ENCODE measurements around the gene KCNJ9.
A peak's percentile ranks its signal among the peaks of the same experiment; 100 is the strongest.

Gene KCNJ9

DNA sequence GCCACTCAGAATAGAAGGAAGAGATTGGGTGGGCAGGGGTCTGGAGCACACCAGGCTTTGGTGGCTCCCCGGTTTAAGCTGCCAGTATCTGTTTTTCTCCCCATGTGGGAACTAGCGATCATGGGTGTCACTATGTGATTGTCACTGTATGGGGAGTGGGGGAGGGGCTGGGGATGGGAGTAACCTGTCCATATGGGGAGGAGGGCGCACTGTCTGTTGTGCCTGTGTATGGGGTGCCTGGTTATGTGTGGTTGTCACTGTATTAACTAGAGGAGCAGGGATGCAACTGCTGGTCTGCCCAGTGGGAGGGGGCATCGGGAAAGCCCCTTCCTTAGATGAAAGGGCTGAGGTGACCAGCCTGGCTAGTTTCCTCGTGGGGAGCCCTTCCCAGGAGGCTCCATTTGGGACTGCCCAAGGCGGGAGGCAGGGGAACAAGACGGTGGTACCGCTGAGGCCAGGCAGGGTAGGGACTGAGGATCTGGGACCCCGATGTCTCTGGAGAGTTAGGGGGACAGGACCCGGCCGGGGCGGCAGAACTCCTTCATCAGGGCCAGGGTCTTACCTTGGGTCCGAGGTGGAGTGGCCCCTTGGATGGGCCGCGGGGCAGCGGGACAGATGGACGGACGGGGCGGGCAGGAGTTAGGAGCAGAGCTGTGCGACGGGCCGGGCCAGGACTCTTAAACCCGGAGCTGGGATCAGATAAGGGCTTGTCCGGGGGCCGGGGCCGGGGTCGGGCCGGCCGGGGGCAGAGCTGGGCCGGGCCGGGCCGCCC lies 11.7 kb upstream of the KCNJ9 start, which contains the start of gene KCNJ10:
KCNJ10 (minus strand) TSS at position 701 of the 772 bp plus-strand sequence. CDS start 27,628 bp downstream, outside the sequence.
- H3K36me3 ChIP-seq (replicated peaks), result no peaks in the 10 kb centered on the region
- TF ChIP-seq, protein P1, sequence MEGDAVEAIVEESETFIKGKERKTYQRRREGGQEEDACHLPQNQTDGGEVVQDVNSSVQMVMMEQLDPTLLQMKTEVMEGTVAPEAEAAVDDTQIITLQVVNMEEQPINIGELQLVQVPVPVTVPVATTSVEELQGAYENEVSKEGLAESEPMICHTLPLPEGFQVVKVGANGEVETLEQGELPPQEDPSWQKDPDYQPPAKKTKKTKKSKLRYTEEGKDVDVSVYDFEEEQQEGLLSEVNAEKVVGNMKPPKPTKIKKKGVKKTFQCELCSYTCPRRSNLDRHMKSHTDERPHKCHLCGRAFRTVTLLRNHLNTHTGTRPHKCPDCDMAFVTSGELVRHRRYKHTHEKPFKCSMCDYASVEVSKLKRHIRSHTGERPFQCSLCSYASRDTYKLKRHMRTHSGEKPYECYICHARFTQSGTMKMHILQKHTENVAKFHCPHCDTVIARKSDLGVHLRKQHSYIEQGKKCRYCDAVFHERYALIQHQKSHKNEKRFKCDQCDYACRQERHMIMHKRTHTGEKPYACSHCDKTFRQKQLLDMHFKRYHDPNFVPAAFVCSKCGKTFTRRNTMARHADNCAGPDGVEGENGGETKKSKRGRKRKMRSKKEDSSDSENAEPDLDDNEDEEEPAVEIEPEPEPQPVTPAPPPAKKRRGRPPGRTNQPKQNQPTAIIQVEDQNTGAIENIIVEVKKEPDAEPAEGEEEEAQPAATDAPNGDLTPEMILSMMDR (IDR thresholded peaks at IDR 0.05; ENCODE audit: low read depth, low read length, missing control alignments), result no peak
- no peak for DNase-seq

DNA sequence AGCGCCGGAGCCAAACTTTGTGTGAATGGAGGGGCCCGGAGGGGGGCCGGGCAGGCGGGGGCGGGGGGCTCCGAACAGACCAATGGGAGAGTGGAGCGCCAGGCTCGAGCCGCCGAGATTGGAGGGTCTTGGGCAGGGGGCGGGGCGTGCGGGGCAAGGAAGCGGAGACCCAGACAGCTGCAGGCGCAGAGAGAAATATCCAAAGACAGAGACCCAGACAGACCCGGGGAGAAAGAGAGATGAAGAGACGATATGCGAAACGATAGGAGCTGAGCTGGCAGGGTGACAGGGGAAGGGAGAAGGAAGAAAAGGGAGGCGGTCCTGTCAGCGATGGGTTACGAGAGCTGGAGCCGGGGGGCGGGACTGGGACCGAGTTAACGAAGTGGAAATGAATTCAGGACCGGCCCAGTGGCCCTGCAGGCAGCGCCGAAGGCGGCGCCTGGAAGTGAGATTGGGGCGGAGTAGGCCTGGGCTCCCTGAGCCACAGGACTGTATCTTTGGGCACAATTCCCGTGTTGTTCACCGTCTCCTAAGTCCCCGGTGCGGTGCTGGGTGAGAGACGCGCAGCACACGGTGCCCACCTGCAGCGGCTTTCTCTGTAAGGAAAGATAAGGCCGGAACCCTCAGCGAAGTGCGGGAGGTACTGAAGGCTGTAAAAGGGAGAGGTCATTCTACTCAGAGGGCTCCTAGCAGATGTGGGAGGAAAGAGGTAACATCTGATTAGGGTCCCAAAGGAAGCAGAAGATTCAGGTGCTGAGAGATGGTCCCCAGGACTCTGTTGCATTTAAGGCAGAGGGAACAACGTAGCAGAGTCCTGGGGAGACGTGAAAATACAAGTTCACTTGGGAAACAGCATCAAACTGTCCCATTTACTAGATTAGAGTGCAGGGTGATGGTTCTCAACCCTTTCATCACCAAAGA lies 10.8 kb upstream of the KCNJ9 start:
- no peak overlapping the region for H3K27ac ChIP-seq
- H3K27me3 ChIP-seq (replicated peaks), result peaks cover 19% of the 10 kb centered on the region
- TF ChIP-seq, protein P1 (IDR thresholded peaks at IDR 0.05; ENCODE audit: low read depth, low read length, missing control alignments), result no peak
- in situ Hi-C loops (cut with HindIII; ENCODE audit: low pct_ligation_motif_present, low sequenced_read_pairs), result no loop called here
- H3K36me3 ChIP-seq (replicated peaks), result no peaks in the 10 kb centered on the region
- peak; percentile 51 for DNase-seq
- peak overlapping the region; percentile 59 for H3K4me3 ChIP-seq (ENCODE audit: low read depth, low read length)

More for the DNA sequence above, 11.7 kb upstream of the KCNJ9 start, which contains the start of gene KCNJ10:
- in situ Hi-C loops (cut with HindIII; ENCODE audit: low pct_ligation_motif_present, low sequenced_read_pairs), result no loop called here
- no peak within 1 kb of the TSS for H3K27ac ChIP-seq
- H3K4me3 ChIP-seq (ENCODE audit: low read depth, low read length), result peak within 1 kb of the TSS; percentile 59
- peaks cover 19% of the 10 kb centered on the region for H3K27me3 ChIP-seq (replicated peaks)

DNA sequence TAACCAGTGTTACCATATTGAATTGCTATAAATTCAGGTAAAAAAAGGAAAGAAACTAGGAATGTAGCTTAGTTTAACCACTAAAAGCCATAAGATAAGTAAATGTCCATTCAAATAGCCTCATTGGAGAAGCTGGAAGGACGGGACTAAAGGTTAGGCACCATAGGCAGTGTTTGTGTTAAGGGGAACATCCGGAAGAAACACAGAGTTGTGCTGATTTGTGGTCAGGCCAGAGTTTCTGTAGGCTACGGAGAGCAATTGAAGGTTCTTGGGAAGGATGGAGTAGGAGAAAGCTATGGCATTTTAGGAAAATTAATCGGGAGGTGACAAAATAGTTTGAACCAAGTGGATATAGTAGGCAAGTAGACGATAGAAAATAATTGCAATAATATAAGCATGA lies 10.0 kb upstream of the KCNJ9 start:
- no peak overlapping the region for H3K4me3 ChIP-seq (ENCODE audit: low read depth, low read length)
- H3K27ac ChIP-seq, result no peak overlapping the region
- H3K36me3 ChIP-seq (replicated peaks), result no peaks in the 10 kb centered on the region
- H3K27me3 ChIP-seq (replicated peaks), result peaks cover 23% of the 10 kb centered on the region
- TF ChIP-seq, protein P1 (IDR thresholded peaks at IDR 0.05; ENCODE audit: low read depth, low read length, missing control alignments), result no peak
- DNase-seq, result no peak
- in situ Hi-C loops (cut with HindIII; ENCODE audit: low pct_ligation_motif_present, low sequenced_read_pairs), result no loop called here

DNA sequence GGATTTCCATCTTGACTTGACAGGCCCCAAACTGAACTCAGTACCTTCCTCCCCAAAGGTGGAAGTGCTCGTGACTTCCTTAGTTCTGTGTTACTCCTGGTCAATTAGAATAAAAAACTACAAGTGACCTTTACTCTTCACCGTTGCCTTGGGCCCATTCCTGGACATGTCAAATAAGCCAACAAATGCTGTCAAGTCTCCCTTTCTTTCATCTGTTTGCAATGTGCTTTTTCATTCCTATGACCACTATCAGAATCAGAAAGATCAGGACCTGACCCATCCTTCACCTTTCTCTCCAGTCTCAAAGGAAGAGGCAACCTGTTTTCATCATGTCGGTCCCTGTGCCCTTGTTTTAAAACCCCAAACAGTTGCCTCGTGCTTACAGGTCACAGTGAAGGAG lies 6.5 kb upstream of the KCNJ9 start:
- DNase-seq, result no peak
- Histone ChIP-seq H3K36me3 (replicated peaks) (no peaks in the 10 kb centered on the region), H3K4me3 (ENCODE audit: low read depth, low read length) (no peak overlapping the region), H3K27me3 (replicated peaks) (peaks cover 23% of the 10 kb centered on the region), H3K27ac (no peak overlapping the region)
- TF ChIP-seq, protein P1 (IDR thresholded peaks at IDR 0.05; ENCODE audit: low read depth, low read length, missing control alignments), result no peak
- in situ Hi-C loops (cut with HindIII; ENCODE audit: low pct_ligation_motif_present, low sequenced_read_pairs), result no loop called here

DNA sequence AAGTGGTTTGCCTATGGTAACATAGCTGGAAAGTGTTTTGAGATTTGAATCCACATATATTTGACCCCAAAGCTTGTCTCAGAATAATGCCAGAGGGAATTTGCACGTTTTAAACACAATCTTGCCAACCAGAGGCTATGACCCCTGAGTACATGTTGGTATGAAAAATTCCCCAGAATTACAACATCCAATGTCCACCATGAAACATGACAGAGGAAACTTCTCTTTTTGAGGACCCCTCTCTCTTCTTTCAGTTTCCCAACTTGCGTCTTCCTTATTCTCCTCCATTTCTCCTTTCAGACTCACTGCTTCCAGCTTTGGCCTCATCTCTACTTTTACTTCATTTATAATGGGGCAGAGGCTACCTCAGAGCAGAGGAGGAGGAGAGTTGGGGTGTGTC lies 5.5 kb upstream of the KCNJ9 start:
- DNase-seq, result no peak
- TF ChIP-seq, protein P1 (IDR thresholded peaks at IDR 0.05; ENCODE audit: low read depth, low read length, missing control alignments), result no peak
- H3K27me3 ChIP-seq (replicated peaks), result peaks cover 29% of the 10 kb centered on the region
- in situ Hi-C loops (cut with HindIII; ENCODE audit: low pct_ligation_motif_present, low sequenced_read_pairs), result no loop called here
- H3K27ac ChIP-seq, result no peak overlapping the region
- H3K4me3 ChIP-seq (ENCODE audit: low read depth, low read length), result no peak overlapping the region
- no peaks in the 10 kb centered on the region for H3K36me3 ChIP-seq (replicated peaks)
